Endothelial cell of umbilical vein (primary cell): Measurements from ENCODE around the gene ITFG1. TPM values are rescaled to one million over a fixed set of nuclear protein-coding genes. Genes with fewer than 3 reads are reported as not detected.

Experiments
- BruUV-seq: library from RNA; stranded (reverse); fragments of 400-500 nt; replicated peaks from 2 replicates; lab custom pipeline; 2021; lab: Mats Ljungman, UMichigan
- CTCF ChIA-PET: fragments of 300-600, 350-600 bp; sonication (Branson Sonifier 250); formaldehyde crosslinking; loops from one replicate; lab custom pipeline; 2021; ENCODE audit warnings: antibody characterized with exemption, inconsistent platforms; lab: Charles Lee
- POLR2A ChIA-PET: fragments of 300-600, 350-600 bp; sonication (Branson Sonifier 250); formaldehyde crosslinking; loops from one replicate; lab custom pipeline; 2021; ENCODE audit warnings: antibody characterized with exemption, inconsistent platforms; lab: Charles Lee
- DNase-seq: peaks from one replicate; pipeline ENCODE4 v3.0.0-alpha.2; 2011; ENCODE audit warnings: low read depth, low spot score
- FAIRE-seq: peaks from 2 replicates; lab custom pipeline; 2011; peaks lifted over from hg19 to GRCh38; lab: Jason Lieb, UNC
- H2AFZ ChIP-seq: 2 replicates; pipeline ENCODE4 v1.6.0; 2012; ENCODE audit warnings: low read depth, low read length, control low read depth, inconsistent platforms
- H3K27ac ChIP-seq: 2 replicates; pipeline ENCODE4 v1.5.1; 2011; ENCODE audit warnings: low read depth, mild to moderate bottlenecking, control low read depth, low read length, moderate library complexity; ENCODE audit not compliant: insufficient read depth
- H3K27me3 ChIP-seq, 2 experiments: 2 replicates each; pipeline versions ENCODE4 v1.6.0 to v1.6.1; 2011; ENCODE audit warnings: low read length in 2 of 2, mixed read lengths in 1 of 2; ENCODE audit not compliant: control insufficient read depth in 2 of 2, insufficient read depth in 2 of 2
- H3K36me3 ChIP-seq, 2 experiments: 2 replicates in 1 of 2; 3 replicates in 1 of 2; pipeline ENCODE4 v1.5.1; 2011; ENCODE audit warnings: low read length in 2 of 2, mild to moderate bottlenecking in 1 of 2, moderate library complexity in 1 of 2; ENCODE audit not compliant: control insufficient read depth in 2 of 2, insufficient read depth in 2 of 2; ENCODE audit errors: extremely low read depth in 1 of 2
- H3K4me1 ChIP-seq: 3 replicates; pipeline ENCODE4 v1.5.1; 2011; ENCODE audit warnings: mild to moderate bottlenecking, low read length; ENCODE audit not compliant: control insufficient read depth, insufficient read depth; ENCODE audit errors: extremely low read depth
- H3K4me2 ChIP-seq: 2 replicates; pipeline ENCODE4 v1.6.1; 2011; ENCODE audit warnings: low read length, control low read depth, mixed read lengths; ENCODE audit not compliant: insufficient read depth
- H3K4me3 ChIP-seq, 3 experiments: fragments of 200-600 bp in 1 of 3; sonication (generic), shearing (Covaris generic) in 1 of 3; replicated peaks in 1 of 3; 2 replicates each; pipeline ENCODE4 v1.5.1; 2011 to 2016; ENCODE audit warnings: control low read depth in 3 of 3, low read length in 3 of 3, mild to moderate bottlenecking in 2 of 3, inconsistent platforms in 1 of 3, low read depth in 1 of 3, moderate library complexity in 1 of 3; ENCODE audit not compliant: insufficient read depth in 1 of 3
- H3K79me2 ChIP-seq: 2 replicates; pipeline ENCODE4 v1.6.0; 2012; ENCODE audit warnings: low read length, inconsistent platforms; ENCODE audit not compliant: control insufficient read depth, insufficient read depth
- H3K9ac ChIP-seq: replicated peaks from 2 replicates; pipeline ENCODE3; 2011; ENCODE audit warnings: low read length, control low read depth; ENCODE audit not compliant: insufficient read depth; ENCODE audit errors: extremely low read depth
- H3K9me1 ChIP-seq: replicated peaks from 3 replicates; pipeline ENCODE4 v1.6.0; 2011; ENCODE audit warnings: mild to moderate bottlenecking, low read length; ENCODE audit not compliant: control insufficient read depth, insufficient read depth; ENCODE audit errors: extremely low read depth
- H3K9me3 ChIP-seq: replicated peaks from 2 replicates; pipeline ENCODE4 v1.5.1; 2012; ENCODE audit warnings: low read length, inconsistent platforms; ENCODE audit not compliant: control insufficient read depth, insufficient read depth
- H4K20me1 ChIP-seq: replicated peaks from 2 replicates; pipeline ENCODE3; 2011; ENCODE audit warnings: mild to moderate bottlenecking, low read length; ENCODE audit not compliant: control insufficient read depth, insufficient read depth; ENCODE audit errors: extremely low read depth
- CTCF ChIP-seq, 2 donors: IDR thresholded peaks; 1 replicate in 1 of 2; 2 replicates in 1 of 2; pipeline ENCODE4 v1.5.1; 2011; ENCODE audit warnings: low read length in 2 of 2, mild to moderate bottlenecking in 2 of 2, moderate library complexity in 2 of 2, control low read depth in 1 of 2, inconsistent platforms in 1 of 2, low read depth in 1 of 2; ENCODE audit not compliant: insufficient read depth in 1 of 2; ENCODE audit errors: extremely low read depth in 1 of 2
- EZH2 ChIP-seq: IDR thresholded peaks from 2 replicates; pipeline ENCODE4 v1.6.1; 2012; ENCODE audit warnings: borderline replicate concordance, low read depth, mild to moderate bottlenecking, moderate library complexity, low read length, inconsistent platforms; ENCODE audit not compliant: severe bottlenecking
- FOS ChIP-seq: IDR thresholded peaks from 2 replicates; pipeline ENCODE4 v1.6.1; 2011; ENCODE audit warnings: mild to moderate bottlenecking, low read length, moderate library complexity, borderline replicate concordance; ENCODE audit not compliant: insufficient read depth
- GATA2 ChIP-seq: IDR thresholded peaks from 2 replicates; pipeline ENCODE4 v1.7.0; 2011; ENCODE audit warnings: low read depth, mild to moderate bottlenecking, moderate library complexity, mixed read lengths, low read length; ENCODE audit not compliant: insufficient read length, insufficient read depth
- JUN ChIP-seq: IDR thresholded peaks from 2 replicates; pipeline ENCODE4 v1.6.1; 2011; ENCODE audit warnings: borderline replicate concordance, low read depth; ENCODE audit not compliant: insufficient read length, insufficient read depth
- MAX ChIP-seq: IDR thresholded peaks from 2 replicates; pipeline ENCODE4 v1.6.1; 2011; ENCODE audit not compliant: insufficient read depth, insufficient read length
- MYC ChIP-seq: IDR thresholded peaks from one replicate; pipeline ENCODE4 v1.6.1; 2011; ENCODE audit warnings: mild to moderate bottlenecking, low read depth, low read length
- POLR2A ChIP-seq: IDR thresholded peaks from 2 replicates; pipeline ENCODE4 v1.6.1; 2012; ENCODE audit warnings: low read depth, mild to moderate bottlenecking, control low read depth, low read length
- POLR2AphosphoS5 ChIP-seq: IDR thresholded peaks from 2 replicates; pipeline ENCODE4 v1.6.1; 2012; ENCODE audit warnings: low read depth, mild to moderate bottlenecking, control low read depth, low read length, moderate library complexity; ENCODE audit not compliant: insufficient read depth
- dilution Hi-C: fragments of 300-500 bp; cut with MboI; formaldehyde crosslinking; loops from one replicate; pipeline ENCODE4 v1.15.0; 2019; ENCODE audit warnings: low sequenced_read_pairs; ENCODE audit not compliant: extremely low pct_ligation_motif_present
- intact Hi-C: fragments of 100-400 bp; cut with micrococcal nuclease; formaldehyde crosslinking; loops from one replicate; pipeline ENCODE4 v1.10.0; 2022
- polyA plus RNA-seq, 4 experiments: library from polyadenylated mRNA; depleted of rRNA in 3 of 4; stranded (reverse) in 3 of 4; unstranded in 1 of 4; fragments of >200 nt; gene quantifications; 2 replicates each; pipeline versions ENCODE4 v1.2.1 to v1.2.3, GENCODE V29; 2011 to 2012; ENCODE audit warnings: missing spikeins in 1 of 4
- total RNA-seq: library from RNA; stranded (reverse); gene quantifications from 2 replicates; pipeline ENCODE4 v1.2.3, GENCODE V29; 2021

ITFG1 gene
- total and polyA plus RNA-seq, 2 donors (not counting 3 experiments of a cell fraction or from before 2014, with no cell fraction given): 32.1 to 44.2 TPM

- Histone ChIP-seq H2AFZ (no peak overlapping the region), H3K9ac (no peak overlapping the region), H3K4me1 (no peaks in the 10 kb centered on the region), H3K36me3 (no peaks in the 10 kb centered on the region), H3K27ac (no peak overlapping the region), H3K79me2 (no peaks in the 10 kb centered on the region), H3K4me2 (no peak overlapping the region), H3K27me3 (no peaks in the 10 kb centered on the region), H3K9me3 (no peaks in the 10 kb centered on the region), H4K20me1 (no peaks in the 10 kb centered on the region), H3K9me1 (no peaks in the 10 kb centered on the region), H3K4me3 (no peak overlapping the region)
- dilution Hi-C loops (no loop called here), intact Hi-C loops (no loop called here)
- FAIRE-seq: no peak
- BruUV-seq: no TSS peak
- ChIA-PET POLR2A (no interaction called here), CTCF (interaction anchor here (1.0 kb wide), 1 partner anchor 9 kb away, joined by 3 read pairs; no protein-coding TSS in a partner anchor)
- TF ChIP-seq EZH2 (no peak), GATA2 (no peak)
- DNase-seq: peak; percentile 2
These were observed 231.5 kb downstream of the ITFG1 start for GRCh38 chr16:47229053-47230050.

GRCh38 chr16:47228241-47228640 is 232.6 kb downstream of the ITFG1 start:
- H3K4me3 ChIP-seq: no peak overlapping the region
- no peaks in the 10 kb centered on the region for H4K20me1 ChIP-seq
- H2AFZ ChIP-seq: no peak overlapping the region
- no peak overlapping the region for H3K4me2 ChIP-seq
- ChIA-PET CTCF (no interaction called here), POLR2A (no interaction called here)
- no peaks in the 10 kb centered on the region for H3K27me3 ChIP-seq
- H3K9me1 ChIP-seq: no peaks in the 10 kb centered on the region
- H3K9me3 ChIP-seq: no peaks in the 10 kb centered on the region
- dilution Hi-C loops: no loop called here
- DNase-seq (no peak), FAIRE-seq (peak; percentile 31)
- TF ChIP-seq FOS: no peak
- no peak for TF ChIP-seq MYC
- TF ChIP-seq MAX: no peak
- no peak for TF ChIP-seq POLR2A
- no peak for TF ChIP-seq CTCF (IDR thresholded peaks at IDR 0.05; ENCODE audit: extremely low read depth in 1 of 2, insufficient read depth in 1 of 2, low read depth in 1 of 2, low read length in 2 of 2)
- no peak for TF ChIP-seq POLR2AphosphoS5
- TF ChIP-seq GATA2: no peak
- no peak for TF ChIP-seq EZH2
- no peak for TF ChIP-seq JUN
- no peaks in the 10 kb centered on the region for H3K79me2 ChIP-seq
- BruUV-seq: no TSS peak
- no peaks in the 10 kb centered on the region for H3K4me1 ChIP-seq
- intact Hi-C loops: no loop called here
- no peak overlapping the region for H3K9ac ChIP-seq
- H3K27ac ChIP-seq: no peak overlapping the region
- H3K36me3 ChIP-seq: no peaks in the 10 kb centered on the region
